ENCODE data around the gene ADAM19. TPM values are rescaled to one million over a fixed set of nuclear protein-coding genes. Genes with fewer than 3 reads are reported as not detected.

Gene ADAM19
- total RNA-seq, 2 donors from 2014 or later = 13.1 to 49.5 TPM

DNA sequence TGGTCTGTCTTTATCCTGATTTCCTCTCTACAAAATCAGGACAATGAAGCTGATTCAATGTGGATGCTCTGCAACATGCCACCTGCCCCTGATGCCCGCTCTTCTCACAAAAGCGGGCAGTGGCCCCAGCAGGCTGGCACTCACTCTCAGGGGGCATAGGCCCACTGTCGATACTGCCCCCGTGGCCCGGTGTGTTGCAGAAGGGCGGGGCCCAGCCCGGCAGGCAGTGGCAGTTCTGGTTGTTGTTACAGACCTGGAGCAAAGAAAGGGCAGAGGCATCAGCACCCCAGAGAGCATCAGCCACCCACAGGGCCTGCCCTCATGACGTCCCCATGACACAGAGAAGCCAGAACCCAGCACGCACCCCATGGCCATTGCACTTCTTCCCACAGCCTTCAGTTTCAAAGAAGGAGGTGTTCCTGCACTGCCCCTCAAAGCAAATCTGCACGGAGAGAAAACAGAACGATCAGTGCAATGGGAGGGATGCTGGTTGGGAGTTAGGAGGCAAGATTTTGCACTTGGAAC is 84.0 kb downstream of the ADAM19 start:
- no peak for DNase-seq (ENCODE audit: low spot score)
- H3K4me3 ChIP-seq = no peak overlapping the region
- no peaks in the 10 kb centered on the region for H3K9me3 ChIP-seq
- H3K27me3 ChIP-seq = no peaks in the 10 kb centered on the region
- H3K36me3 ChIP-seq = peaks cover 87% of the 10 kb centered on the region
- TF ChIP-seq, protein P1, sequence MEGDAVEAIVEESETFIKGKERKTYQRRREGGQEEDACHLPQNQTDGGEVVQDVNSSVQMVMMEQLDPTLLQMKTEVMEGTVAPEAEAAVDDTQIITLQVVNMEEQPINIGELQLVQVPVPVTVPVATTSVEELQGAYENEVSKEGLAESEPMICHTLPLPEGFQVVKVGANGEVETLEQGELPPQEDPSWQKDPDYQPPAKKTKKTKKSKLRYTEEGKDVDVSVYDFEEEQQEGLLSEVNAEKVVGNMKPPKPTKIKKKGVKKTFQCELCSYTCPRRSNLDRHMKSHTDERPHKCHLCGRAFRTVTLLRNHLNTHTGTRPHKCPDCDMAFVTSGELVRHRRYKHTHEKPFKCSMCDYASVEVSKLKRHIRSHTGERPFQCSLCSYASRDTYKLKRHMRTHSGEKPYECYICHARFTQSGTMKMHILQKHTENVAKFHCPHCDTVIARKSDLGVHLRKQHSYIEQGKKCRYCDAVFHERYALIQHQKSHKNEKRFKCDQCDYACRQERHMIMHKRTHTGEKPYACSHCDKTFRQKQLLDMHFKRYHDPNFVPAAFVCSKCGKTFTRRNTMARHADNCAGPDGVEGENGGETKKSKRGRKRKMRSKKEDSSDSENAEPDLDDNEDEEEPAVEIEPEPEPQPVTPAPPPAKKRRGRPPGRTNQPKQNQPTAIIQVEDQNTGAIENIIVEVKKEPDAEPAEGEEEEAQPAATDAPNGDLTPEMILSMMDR (IDR thresholded peaks at IDR 0.05) = no peak
- H3K4me1 ChIP-seq = peaks cover 0 to 11% of the 10 kb centered on the region in 2 donors
- no peak overlapping the region for H3K27ac ChIP-seq

DNA sequence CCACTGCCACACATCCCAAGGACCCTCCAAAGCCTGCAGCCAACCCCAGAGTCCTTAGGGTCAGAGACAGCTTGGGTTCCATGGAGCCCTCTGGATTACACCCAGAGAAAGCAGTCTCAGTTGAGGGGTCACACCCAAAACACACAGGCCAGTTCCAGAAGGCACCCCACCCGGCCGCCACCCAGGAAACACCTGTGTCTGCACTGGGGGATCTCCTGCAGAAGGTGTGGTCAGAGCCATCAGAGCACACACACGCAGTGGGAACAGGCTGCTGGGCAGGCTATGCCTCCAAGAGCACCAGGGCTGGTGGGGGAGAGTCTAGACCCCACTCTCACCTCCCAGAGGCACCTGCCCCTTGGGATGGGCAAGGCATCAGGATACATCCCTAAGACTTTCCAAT is 88.2 kb downstream of the ADAM19 start:
- H3K4me1 ChIP-seq = peaks cover 0 to 33% of the 10 kb centered on the region in 2 donors
- peaks cover 84% of the 10 kb centered on the region for H3K36me3 ChIP-seq
- H3K4me3 ChIP-seq = no peak overlapping the region
- H3K9me3 ChIP-seq = no peaks in the 10 kb centered on the region
- DNase-seq (ENCODE audit: low spot score) = no peak
- H3K27ac ChIP-seq = peak overlapping the region in 1 of 2 donors; percentile 17
- TF ChIP-seq, protein P1 (IDR thresholded peaks at IDR 0.05) = no peak
- no peaks in the 10 kb centered on the region for H3K27me3 ChIP-seq

DNA sequence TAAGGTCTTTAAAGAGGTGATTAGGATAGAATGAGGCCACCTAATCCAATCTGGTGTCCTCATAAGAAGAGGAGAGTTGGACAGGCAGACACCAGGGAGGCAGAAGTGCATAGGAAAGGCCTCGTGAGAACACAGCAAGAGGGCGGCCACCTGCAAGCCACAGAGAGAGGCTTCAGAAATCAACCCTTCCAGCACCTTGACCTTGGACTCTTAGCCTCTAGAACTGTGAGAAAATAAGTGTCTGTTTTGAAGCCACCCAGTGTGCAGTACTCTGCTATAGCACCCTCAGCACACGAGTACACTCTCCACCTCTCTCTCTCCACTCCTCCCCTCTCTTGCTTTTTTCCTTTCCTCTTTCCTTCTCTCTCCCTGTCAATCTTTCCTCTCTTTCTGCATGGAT is 88.7 kb downstream of the ADAM19 start:
- Histone ChIP-seq H3K9me3 (no peaks in the 10 kb centered on the region), H3K27ac (peak overlapping the region in 1 of 2 donors; percentile 17), H3K4me3 (no peak overlapping the region), H3K36me3 (peaks cover 83% of the 10 kb centered on the region), H3K27me3 (no peaks in the 10 kb centered on the region), H3K4me1 (peaks cover 0 to 33% of the 10 kb centered on the region in 2 donors)
- TF ChIP-seq, protein P1 (IDR thresholded peaks at IDR 0.05) = no peak
- no peak for DNase-seq (ENCODE audit: low spot score)

DNA sequence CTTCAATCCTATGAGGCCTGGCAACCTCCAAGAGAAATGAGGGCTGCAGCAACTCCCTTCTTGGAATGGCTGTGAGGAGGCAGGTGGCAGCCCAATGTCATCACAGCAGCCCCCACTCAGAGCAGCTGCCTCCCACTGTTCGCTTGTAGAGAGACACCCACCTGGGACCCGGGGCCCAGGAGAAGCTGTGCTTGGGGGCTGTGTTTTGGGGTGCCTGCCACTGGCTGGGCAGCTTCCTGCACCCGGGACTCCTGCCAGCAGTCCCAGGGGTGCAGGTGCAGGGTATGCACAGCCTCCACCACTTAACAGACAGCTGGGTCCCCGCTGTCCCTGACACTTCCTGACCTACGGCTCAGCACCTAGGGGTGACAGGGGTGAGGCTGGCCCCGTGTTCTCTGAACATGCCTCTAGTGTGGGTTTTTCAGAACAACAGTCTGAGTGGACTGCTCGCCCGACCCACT is 89.3 kb downstream of the ADAM19 start:
- H3K27me3 ChIP-seq = no peaks in the 10 kb centered on the region
- peaks cover 0 to 33% of the 10 kb centered on the region in 2 donors for H3K4me1 ChIP-seq
- H3K27ac ChIP-seq = no peak overlapping the region
- no peak for DNase-seq (ENCODE audit: low spot score)
- no peaks in the 10 kb centered on the region for H3K9me3 ChIP-seq
- TF ChIP-seq, protein P1 (IDR thresholded peaks at IDR 0.05) = no peak
- H3K36me3 ChIP-seq = peaks cover 83% of the 10 kb centered on the region
- no peak overlapping the region for H3K4me3 ChIP-seq

DNA sequence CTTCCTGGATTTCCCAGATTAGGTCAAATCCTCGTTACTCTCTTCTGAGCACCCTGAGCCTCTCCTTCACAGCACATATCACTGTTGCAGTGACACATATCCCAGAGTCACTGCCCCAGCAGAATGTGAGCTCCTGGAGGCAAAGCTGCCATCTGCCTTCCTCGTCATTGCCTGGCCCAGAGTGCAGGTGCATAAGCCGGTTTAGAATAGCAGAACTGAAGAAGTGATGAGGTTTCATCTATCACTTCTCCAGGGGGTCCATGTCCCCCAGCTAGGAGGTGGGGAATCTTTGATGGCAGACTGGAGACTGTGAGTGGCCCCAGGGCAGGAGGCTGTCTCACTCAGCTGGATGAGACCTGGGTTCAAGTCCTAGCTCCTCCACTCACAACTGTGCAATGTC is 89.8 kb downstream of the ADAM19 start:
- no peaks in the 10 kb centered on the region for H3K27me3 ChIP-seq
- H3K27ac ChIP-seq = no peak overlapping the region
- H3K36me3 ChIP-seq = peaks cover 83% of the 10 kb centered on the region
- peaks cover 0 to 33% of the 10 kb centered on the region in 2 donors for H3K4me1 ChIP-seq
- no peak overlapping the region for H3K4me3 ChIP-seq
- no peak for DNase-seq (ENCODE audit: low spot score)
- H3K9me3 ChIP-seq = no peaks in the 10 kb centered on the region
- TF ChIP-seq, protein P1 (IDR thresholded peaks at IDR 0.05) = no peak

DNA sequence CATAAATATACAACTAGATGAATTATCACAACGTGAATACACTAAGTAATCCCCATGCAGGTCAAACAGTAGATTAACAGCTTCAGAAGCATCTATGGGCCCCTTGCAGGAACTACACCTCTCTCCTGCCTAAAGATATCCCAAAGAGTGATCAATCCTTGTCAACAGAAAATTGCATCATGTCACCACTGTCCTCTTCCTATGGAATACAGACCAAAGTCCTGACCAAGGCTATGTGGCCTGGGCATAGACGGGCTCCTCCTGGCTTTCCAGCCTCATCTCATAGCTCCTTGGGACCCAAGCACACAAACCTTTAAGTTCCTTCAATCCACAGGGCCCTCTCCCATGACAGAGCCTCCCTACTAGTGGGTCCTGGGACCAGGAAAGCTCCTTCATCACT is 90.2 kb downstream of the ADAM19 start:
- H3K36me3 ChIP-seq = peaks cover 84% of the 10 kb centered on the region
- H3K9me3 ChIP-seq = no peaks in the 10 kb centered on the region
- H3K4me3 ChIP-seq = no peak overlapping the region
- TF ChIP-seq, protein P1 (IDR thresholded peaks at IDR 0.05) = no peak
- H3K27me3 ChIP-seq = no peaks in the 10 kb centered on the region
- peaks cover 0 to 33% of the 10 kb centered on the region in 2 donors for H3K4me1 ChIP-seq
- DNase-seq (ENCODE audit: low spot score) = no peak
- H3K27ac ChIP-seq = no peak overlapping the region
